Spleen (tissue), 7 donors: ENCODE results near the gene OXTR.

ENCODE experiments used
- CTCF ChIP-seq, 11 experiments: fragments of 200-600 bp in 7 of 11; fragments of 450-650 bp in 4 of 11; sonication (generic) in 4 of 11; IDR thresholded peaks in 8 of 11; conservative IDR thresholded peaks in 3 of 11; 1 replicate in 7 of 11; 2 replicates in 4 of 11; pipeline versions ENCODE4 v1.4.0 to v1.8.0; 2016 to 2021; ENCODE audit warnings: antibody characterized with exemption in 11 of 11, inconsistent platforms in 4 of 11, mild to moderate bottlenecking in 1 of 11
- POLR2A ChIP-seq, 3 donors: fragments of 450-650 bp; IDR thresholded peaks; one replicate each; pipeline ENCODE4 v1.5.1; 2017; ENCODE audit warnings: antibody characterized with exemption in 3 of 3, mild to moderate bottlenecking in 1 of 3
- donor health status: DM: no; HTN: no; CAD: no; lungs with moderate emphysema.
- donor health status: DM: no; HTN: no; CAD: no.
- donor health status: DM: no; HTN: no; CAD: no.

GRCh38 chr3:8705575-8705974, 63.8 kb downstream of the OXTR start:
- TF ChIP-seq CTCF (IDR thresholded peaks at IDR 0.05 in 8 of 11, conservative IDR thresholded peaks at IDR 0.05 in 3 of 11) (no peak), POLR2A (IDR thresholded peaks at IDR 0.05) (no peak)
